Suppressor macrophage (primary cell): Measurements from ENCODE around the gene NOS1AP.

Source experiments
- DNase-seq, 4 experiments: peaks; one replicate each; pipeline ENCODE4 v3.0.0-alpha.2; 2020 to 2022

Gene NOS1AP

DNA sequence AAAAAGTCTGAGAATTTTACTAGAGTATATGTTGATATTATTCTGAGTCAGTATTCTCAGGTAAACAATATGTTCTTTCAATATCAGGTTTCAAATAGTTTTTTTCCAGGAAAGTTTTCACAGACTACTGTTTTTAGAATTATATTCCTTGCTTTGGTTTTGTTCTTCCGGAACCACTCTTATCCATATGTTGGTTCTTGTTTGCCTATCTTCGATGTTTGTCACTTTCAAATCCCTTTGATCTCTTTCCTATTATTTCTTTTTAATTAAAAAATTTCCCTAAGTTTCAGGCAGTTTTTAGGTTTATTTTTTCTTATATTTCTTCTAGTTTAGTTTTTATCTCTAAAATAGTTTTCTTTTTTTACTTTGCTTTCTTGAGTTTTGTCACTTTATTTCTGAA is 20.9 kb downstream of the NOS1AP start:
- no peak for DNase-seq

DNA sequence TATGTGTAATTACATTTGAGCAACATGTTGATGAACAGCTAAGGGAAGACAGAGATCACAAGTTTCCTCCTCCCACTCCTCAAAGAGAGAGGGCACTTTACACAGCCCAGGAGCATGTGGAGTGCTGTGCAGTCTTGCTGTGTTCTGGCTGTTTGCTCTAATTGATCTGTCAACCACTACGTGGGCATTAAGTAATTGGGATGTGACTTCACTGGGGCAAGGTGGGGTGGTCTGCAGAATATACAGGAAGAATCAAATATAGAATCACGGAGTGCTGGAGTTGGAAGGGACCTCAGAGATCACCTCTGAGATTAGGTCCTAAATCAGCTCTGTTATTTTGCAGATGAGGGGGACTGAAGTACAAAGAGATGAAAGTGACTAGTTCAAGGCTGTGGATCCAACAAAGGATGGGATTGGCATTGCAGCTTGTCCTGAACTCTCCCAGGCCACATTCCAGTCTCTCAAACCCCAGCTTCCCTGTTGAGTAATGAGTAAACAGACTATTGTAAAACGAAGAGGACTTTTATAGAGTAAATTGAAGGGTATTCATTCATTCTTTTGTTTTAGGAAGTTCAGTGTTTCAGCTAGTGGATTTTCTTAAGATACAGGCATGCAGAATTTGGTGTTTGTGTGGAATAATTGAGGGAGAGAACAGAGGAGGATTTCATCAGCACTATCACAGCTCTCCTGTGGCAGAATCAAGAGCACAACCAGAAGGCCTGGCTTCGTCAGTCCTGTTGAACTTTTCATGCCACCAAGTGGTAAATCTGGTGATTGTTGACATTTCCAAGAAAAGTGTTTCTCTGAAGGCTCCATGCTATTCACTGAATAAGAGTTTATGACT is 22.4 kb downstream of the NOS1AP start:
- peak in 3 of 4 experiments; percentile 47 to 56 (median 52) for DNase-seq

DNA sequence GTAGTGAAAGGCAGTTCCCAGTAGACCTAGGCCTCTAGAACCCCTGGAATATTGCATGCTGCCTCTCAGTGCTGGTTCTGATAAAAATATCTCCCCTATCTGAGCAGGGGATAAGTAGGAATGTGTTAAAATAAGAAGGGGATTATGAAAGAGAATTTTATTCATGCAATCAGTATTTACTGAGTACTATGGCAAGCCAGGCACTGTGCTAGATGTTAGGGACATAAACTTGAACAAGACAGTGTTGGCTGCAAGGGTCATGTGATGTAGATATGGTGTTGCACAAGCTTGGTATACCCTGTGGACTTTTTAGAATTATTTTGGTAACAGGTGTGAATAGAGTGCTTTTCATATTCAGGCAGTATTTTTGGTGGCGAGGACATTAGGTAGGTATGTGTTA is 23.6 kb downstream of the NOS1AP start:
- DNase-seq, result no peak

DNA sequence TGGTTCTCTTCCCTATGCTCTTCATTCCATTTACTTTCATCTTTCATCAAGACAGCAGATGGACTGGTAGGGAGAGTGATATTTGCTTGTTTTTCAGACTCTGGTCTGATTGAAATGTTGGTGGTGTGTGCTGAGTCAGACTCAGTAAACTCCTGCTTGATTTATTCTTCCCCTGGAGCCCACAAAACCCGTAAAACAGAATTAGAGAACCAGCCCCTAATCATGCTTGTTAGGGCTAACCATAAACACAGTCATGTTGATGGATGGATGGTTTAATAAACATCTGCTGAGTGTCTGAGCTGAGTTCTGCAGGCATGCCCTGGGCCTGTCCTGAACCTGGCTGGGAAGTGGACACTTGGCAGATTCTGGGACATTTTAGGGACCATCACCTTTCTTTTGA is 24.8 kb downstream of the NOS1AP start:
- no peak for DNase-seq

DNA sequence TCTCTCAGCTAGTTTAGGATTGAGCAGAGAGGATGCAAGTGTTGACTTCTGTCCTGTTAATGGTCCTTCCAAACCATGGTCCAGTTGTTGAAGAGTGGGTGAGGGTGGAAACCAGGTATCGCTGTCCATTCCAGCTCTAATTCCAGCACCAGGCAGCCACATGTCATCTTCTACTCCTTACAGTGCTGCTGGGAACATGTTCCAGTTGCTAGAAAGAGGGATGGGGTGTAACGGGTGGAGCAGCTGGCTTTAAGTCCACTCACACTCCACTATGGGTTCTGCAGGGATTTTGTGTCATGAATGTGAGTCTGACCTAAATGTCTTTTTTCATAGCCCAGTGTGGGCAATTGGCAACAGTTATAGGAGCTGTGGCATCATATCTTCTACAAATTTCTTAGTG is 25.2 kb downstream of the NOS1AP start:
- DNase-seq, result no peak

DNA sequence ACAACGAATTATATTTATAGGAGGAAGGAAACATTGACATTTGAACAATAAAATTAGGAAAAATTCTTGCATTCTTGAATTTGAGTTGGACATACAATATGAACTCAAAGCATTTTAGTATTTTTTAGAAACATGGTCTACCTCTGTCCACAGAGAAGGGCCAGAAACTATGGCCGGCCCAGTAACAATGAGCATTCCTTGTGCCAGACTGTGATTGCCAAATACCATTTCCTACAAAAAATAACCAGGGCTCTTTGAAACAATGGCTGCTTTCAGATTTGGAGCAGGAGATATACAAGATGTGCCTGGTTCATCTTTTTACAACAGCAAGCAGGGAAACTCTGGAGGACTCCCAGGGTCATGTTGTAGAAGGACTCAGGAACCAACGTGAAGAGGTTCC is 38.4 kb downstream of the NOS1AP start:
- DNase-seq, result no peak

DNA sequence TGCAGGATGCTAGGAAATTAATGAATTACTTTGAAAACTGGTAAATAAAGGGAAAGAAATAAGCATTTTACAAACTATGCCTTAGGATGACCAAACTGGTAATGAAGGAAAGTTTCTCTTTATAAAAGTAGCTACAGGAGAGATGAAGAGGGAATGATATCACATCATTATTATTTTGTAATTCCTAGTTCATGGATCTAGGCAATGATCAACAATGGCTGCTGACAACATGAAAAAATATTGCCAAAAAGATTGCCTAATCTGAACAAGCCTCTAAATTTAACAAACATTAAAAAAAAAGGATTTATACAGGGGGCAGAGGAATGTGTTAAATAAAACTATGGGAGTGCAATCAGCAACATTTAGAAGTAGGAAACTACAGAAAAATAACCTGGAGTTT is 38.9 kb downstream of the NOS1AP start:
- DNase-seq, result no peak

DNA sequence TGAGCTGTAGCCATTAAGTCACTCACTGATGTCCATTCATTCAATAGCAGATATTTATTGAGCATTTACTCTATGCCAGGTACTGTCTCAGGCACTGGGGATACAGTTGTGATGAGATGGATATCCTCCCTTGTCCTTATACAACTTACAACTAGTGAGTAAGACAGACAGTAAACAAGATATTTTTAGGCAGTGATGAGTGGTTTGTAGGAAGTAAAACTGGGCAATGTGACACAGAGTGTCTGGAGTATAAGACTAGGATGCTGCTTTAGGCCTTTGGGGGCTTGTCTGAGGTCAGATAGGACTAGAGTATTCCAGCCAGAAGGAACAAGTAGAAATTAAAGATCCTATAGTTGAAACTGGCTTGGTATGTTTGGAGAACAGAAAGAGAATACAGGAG is 41.4 kb downstream of the NOS1AP start:
- peak in 2 of 4 experiments; percentile 22 to 26 for DNase-seq

DNA sequence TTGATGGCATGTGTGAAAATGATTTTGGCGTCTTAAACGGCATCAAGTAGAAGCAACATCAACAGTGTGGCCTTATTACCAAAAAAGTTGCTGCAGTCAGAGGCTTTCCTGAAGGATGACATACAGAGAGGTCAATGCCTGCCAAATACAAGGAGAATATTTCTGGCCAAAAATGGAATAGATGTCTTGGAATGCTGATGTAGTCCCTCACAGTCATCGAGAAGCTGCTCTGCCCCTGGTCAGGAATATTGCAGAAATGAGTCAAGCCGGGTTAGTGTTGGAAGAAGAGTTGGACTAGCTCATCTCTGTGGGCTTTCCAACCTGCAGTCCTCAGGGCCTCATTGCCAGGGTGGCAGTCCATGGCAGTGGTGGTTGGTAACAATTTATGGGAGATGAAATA is 42.1 kb downstream of the NOS1AP start:
- DNase-seq, result no peak

DNA sequence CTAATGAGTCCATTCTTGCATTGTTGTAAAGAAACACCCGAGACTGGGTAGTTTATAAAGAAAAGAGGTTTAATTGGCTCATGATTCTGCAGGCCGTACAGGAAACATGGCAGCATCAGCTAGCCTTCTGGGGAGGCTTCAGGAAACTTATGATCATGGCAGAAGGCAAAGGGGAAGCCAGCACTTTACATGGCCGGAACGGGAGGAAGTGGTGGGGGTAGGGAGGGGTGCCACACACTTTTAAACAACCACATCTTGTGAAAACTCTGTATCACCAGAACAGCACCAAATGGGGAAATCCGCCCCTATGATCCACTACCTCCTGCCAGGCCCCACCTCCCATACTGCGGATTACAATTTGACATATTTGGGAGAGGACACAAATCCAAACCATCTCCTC is 43.9 kb downstream of the NOS1AP start:
- peak; percentile 39 to 66 (median 56) for DNase-seq

DNA sequence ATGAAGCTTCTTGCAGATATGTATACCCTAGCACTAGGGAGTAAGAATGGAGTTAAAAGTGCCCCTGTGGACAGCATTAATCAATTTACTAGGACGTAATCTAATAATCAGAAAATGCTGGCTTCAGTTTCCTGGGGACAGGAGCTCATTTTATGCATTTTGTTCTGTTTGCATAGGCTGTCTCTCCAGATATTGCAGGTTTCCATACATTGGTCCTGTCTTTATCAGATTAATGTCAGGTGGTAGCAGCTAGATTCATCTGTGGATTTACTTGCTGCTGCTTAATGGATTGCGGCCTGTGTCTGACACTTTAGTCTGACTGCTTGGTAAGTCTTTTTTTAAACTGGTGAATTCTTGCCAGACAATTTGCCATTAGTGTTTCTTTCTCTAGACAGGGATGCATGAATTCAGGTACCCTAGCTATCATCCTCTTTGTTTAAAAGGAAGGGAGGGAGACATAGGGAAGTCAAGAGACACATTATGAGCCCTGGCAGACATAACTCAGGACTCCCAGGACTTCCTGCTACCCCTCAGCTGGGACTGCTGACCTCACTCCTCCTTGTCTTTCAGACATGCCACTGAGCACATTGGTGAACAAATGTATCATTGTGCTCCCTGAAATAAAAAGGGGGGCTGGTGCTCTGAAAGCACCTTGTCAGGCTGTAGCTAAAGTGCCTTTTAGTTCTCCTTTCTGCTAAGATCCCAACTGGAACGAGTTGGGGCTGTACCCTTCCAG is 47.7 kb downstream of the NOS1AP start:
- DNase-seq, result peak in 2 of 4 experiments; percentile 8 to 15

DNA sequence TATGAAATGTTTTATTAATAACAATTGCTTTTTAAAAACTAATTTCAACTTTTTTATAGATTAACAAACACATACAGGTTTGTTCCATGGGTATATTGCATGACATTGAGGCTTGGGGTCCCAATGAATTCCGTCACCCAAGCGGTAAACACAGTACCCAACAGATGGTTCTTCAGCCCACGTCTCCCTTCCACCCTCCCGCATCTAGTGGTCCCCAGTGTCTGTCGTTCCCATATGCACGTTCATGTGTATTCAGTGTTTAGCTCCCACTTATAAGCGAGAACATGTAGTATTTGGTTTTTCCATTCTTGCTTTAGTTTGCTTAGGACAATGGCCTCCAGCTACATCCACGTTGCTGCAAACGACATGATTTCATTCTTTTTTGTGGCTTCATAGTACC is 48.6 kb downstream of the NOS1AP start:
- no peak for DNase-seq

DNA sequence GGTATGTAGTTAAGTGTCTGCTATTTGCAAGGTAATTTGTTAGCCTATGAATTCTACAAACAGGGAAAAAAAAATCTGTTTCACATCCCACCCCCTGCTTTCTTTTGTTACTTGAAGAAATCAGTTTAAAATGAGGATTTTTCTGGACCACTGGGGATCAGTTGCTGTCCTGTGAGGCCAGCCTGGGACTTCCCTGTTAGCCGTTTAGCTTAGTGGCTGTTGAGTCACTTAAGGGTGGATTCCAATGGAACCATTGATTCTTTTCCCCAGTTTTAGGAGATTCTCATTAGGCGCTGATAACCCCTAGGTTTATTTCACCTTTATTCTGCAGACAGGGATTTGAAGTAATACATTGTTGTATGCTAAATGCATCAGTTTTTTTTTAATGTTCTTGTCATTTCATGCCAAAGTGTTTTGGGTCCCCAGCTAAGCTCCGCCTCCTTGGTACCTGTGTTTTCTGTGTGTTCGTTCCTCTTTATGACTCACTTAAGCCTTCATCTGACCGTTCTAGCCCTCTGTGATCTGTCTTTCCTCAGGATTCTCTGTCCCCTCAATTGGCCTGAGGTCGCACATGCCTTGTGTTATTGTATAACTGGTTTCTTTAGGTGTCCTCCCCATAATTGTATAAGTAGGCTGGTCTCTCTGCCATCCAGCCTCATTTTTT is 59.3 kb downstream of the NOS1AP start:
- DNase-seq, result no peak

DNA sequence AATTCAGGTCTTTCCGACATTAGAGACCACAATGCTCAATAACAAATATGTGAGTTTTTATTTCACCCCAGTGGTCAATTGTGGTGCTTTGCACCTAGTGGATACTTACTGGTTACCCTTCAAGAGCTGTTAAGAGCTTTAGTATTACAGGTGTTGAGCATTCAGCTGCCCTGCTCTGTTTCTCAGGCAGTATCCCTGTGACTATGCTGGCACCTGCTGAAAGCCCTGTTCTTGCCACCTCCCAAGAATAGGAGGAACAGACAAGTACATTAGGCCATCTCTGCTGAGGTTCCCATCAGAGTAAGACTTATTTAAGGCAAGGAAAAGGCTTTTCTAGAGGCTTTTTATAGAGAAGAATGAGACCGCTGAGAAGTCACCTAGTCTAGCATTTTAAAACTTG is 60.8 kb downstream of the NOS1AP start:
- DNase-seq, result no peak

DNA sequence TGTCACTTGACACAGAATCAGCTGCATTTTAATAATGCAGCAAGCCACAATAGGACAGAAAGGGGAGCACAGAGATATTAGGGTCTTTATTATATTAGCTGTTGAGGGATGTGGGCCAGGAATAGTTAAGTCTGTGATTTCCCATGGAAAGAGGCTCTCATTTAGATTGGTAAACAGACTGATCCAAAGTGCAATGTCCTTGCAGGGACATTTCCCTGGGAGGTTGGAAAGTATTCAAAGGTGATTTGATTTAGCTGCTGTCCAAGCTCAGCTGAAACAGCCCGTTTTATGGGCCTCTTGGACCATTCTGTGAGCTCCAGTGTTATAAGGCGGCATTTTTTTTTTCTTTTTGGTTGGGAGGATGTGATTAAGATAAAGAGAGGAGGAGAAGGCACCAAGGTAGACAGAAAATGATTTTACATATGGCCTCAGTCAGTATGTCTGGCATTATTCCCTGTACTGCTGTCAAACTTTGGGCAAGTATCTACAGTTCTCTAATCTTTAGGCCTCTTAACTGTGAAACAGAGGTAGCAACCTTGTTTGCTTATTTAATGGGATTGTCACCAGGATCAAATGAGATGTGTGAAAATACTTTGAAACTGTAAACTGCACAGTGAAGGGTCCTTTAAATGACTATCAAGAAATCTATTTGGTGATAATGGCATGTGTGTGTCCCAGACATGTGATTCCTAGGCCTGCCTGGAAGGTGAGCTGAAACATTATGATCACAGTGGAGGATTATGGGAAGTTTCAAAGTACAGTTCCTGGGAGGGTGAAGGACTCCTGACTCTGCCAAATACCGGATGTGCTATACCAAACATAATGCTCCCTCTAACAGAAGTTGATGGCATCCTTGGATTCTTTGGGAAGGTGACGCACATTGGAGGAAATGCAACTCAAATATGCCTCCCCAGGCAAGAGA is 62.2 kb downstream of the NOS1AP start:
- DNase-seq, result no peak

DNA sequence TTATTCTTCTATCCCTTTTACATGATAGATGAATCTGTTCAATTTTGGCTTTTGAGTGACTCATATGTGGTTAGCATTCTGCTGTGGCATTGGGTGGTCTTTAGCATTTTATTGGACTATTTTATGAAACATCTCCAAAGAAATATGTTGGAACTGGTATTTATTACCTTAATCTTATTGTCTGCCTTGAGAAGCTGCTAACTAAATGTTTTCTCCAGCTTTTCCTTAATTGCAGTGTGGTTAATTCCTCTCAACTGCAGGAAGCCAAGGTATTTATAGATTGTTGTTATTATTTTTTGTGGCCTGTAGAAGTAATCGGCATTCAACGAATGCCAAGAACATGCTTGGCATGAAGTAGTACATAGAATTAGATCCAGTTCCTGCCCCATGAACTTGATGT is 64.1 kb downstream of the NOS1AP start:
- no peak for DNase-seq

DNA sequence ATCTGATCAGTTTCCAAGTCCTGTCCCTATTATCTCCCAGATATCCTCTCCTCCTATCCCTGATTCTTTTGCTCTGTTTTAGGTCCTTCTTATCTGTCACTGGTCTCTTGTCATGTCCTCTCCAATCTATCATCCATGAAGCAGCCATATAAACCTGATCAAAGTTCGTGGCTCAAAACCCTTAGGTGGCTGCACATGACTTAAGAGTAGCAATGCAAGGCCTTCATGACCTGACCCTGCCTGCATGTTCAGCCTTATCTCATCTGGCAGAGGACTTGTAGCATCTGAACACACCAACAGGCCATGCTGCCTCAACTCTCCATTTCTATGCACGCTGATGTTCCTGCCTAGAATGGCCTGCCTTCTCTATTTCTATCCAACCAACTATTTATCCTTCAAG is 65.2 kb downstream of the NOS1AP start:
- no peak for DNase-seq

DNA sequence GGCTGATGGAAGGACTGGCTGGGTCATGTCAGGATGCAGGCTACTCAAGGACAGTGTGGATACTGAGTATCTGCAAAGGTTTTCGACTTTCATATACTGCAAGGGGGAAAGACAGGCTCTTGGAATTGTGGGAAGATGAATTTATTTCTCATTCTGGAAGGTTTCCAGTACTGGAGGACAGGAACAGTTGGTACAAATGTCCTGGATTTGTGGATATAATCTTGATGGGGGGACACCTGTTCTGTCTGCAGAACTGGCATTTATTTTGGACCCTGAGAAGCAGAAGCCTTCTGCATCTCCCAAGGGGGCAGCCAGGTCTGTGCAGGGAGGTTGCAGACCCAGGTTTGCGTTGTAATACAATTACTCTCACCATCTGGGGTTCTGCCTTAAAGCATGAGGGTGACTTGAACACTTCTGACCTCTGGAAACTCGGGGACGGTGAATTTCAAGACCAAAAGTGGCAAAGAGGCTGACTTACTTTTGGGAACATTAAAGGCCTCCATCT is 65.8 kb downstream of the NOS1AP start:
- no peak for DNase-seq

DNA sequence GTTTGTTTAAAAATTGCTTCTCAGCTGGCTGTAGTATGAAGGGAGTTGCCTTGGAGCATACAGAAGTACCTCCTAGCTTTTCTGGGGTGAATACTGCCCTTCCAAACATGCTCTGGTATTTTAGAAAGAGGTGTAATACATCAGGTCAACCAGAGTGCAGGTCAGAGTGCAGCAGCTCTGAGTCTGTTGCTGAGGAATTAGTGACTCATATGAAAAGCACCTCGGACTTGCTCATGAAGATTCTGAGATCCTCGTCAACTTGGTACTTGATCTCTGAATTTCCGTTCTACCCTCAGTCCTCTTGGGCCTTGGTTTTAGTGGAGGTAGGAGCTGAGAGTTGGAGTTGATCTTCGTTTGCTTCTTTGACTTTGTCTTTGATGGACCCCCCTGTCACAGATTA is 67.3 kb downstream of the NOS1AP start:
- no peak for DNase-seq

DNA sequence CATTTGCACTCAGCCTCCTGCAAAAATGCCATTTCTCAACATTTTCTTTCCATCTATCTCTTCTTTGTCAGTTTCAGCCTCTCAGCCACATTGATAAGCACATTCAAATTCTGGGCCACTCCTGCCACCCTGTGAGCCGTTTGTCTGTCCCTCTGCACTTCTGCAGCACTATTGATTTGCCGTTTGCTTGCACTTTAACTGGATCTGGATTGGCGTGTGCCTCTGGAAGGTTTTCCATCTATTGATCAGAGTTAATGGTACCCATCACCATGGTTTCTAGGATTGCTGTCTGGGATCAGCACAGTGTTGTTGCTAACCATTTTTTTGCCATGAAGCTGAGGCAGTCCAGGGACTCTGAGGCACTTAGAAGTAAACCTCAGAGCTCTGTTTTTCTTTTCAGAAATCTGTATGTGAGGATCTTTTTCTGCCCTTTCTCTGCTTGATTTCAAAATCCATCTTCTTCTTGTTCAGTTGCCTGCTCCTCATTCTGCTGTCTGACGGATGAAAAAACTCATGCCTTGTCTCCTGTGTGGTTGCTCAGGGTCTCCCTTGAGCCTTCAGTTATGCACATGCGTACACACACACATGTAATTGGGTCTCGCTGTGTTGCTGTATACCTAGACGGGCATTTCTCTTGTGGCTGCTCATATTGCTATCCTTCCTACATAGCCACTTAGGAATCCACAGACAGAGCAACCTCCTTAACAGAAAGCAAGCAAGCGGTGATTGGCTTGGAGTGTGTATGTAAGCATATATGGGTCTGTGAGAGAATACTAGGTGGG is 67.9 kb downstream of the NOS1AP start:
- no peak for DNase-seq

DNA sequence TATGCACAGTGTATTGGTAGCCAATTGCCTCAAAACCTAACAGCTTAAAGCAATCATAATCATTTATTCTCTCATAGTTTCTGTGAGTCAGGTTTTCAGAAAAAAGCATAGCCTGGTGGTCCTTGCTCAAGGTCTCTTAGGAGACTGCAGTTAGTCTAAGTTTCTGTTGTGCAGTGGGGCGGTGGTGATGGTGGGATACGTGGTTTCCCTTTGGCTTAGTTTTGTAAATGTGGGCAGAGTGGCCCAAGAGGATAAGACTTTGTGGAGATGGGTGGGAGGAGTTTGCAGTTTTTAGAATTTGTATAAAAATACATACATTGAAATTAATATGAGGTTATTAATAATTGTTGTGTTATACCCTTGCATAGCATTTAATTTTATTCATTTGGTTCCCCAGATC is 68.6 kb downstream of the NOS1AP start:
- no peak for DNase-seq
